ENCODE results near the gene OR2M2. TPM values are rescaled to one million over a fixed set of nuclear protein-coding genes. Genes with fewer than 3 reads are reported as not detected.

Gene OR2M2
- total and polyA plus RNA-seq, 2 of the 4 experiments (the other 2 are of a cell fraction): not detected

Other genes starting within 250 kb of the OR2M2 start
- not detected in 2 replicates for gene OR2AJ1, start 249.9 kb upstream of the OR2M2 start, total RNA-seq (2012; rRNA removed)
- gene OR2AJ1, start 249.9 kb upstream of the OR2M2 start, polyA plus RNA-seq (2012; rRNA removed): not detected in 2 replicates
- gene OR2L8, start 226.0 kb upstream of the OR2M2 start, total RNA-seq (2012; rRNA removed): not detected in 2 replicates
- gene OR2L8, start 226.0 kb upstream of the OR2M2 start, polyA plus RNA-seq (2012; rRNA removed): not detected in 2 replicates
- not detected in 2 replicates for gene OR2AK2, start 209.6 kb upstream of the OR2M2 start, total RNA-seq (2012; rRNA removed)
- gene OR2AK2, start 209.6 kb upstream of the OR2M2 start, polyA plus RNA-seq (2012; rRNA removed): not detected in 2 replicates
- not detected in 2 replicates for gene OR2L5, start 161.2 kb upstream of the OR2M2 start, total RNA-seq (2012; rRNA removed)
- gene OR2L5, start 161.2 kb upstream of the OR2M2 start, polyA plus RNA-seq (2012; rRNA removed): not detected in 2 replicates
- not detected in 2 replicates for gene OR2L2, start 144.8 kb upstream of the OR2M2 start, total RNA-seq (2012; rRNA removed)
- gene OR2L2, start 144.8 kb upstream of the OR2M2 start, polyA plus RNA-seq (2012; rRNA removed): not detected in 2 replicates
- not detected in 2 replicates for gene OR2L3, start 128.0 kb upstream of the OR2M2 start, total RNA-seq (2012; rRNA removed)
- not detected in 2 replicates for gene OR2L3, start 128.0 kb upstream of the OR2M2 start, polyA plus RNA-seq (2012; rRNA removed)
- gene OR2L13, start 79.6 kb upstream of the OR2M2 start, total RNA-seq (2012; rRNA removed): not detected in 2 replicates
- gene OR2L13, start 79.6 kb upstream of the OR2M2 start, polyA plus RNA-seq (2012; rRNA removed): not detected in 2 replicates
- not detected in 2 replicates for gene OR2M5, start 29.7 kb upstream of the OR2M2 start, total RNA-seq (2012; rRNA removed)
- not detected in 2 replicates for gene OR2M5, start 29.7 kb upstream of the OR2M2 start, polyA plus RNA-seq (2012; rRNA removed)
- gene OR2M3, start 22.4 kb downstream of the OR2M2 start, total RNA-seq (2012; rRNA removed): not detected in 2 replicates
- gene OR2M3, start 22.4 kb downstream of the OR2M2 start, polyA plus RNA-seq (2012; rRNA removed): not detected in 2 replicates
- not detected in 2 replicates for gene OR2M4, start 56.6 kb downstream of the OR2M2 start, total RNA-seq (2012; rRNA removed)
- not detected in 2 replicates for gene OR2M4, start 56.6 kb downstream of the OR2M2 start, polyA plus RNA-seq (2012; rRNA removed)
- not detected in 2 replicates for gene OR2T33, start 103.2 kb downstream of the OR2M2 start, total RNA-seq (2012; rRNA removed)
- not detected in 2 replicates for gene OR2T33, start 103.2 kb downstream of the OR2M2 start, polyA plus RNA-seq (2012; rRNA removed)
- not detected in 2 replicates for gene OR2T12, start 128.6 kb downstream of the OR2M2 start, total RNA-seq (2012; rRNA removed)
- not detected in 2 replicates for gene OR2T12, start 128.6 kb downstream of the OR2M2 start, polyA plus RNA-seq (2012; rRNA removed)
- gene OR2M7, start 149.7 kb downstream of the OR2M2 start, total RNA-seq (2012; rRNA removed): not detected in 2 replicates
- not detected in 2 replicates for gene OR2M7, start 149.7 kb downstream of the OR2M2 start, polyA plus RNA-seq (2012; rRNA removed)
- gene OR14C36, start 174.0 kb downstream of the OR2M2 start, total RNA-seq (2012; rRNA removed): not detected in 2 replicates
- not detected in 2 replicates for gene OR14C36, start 174.0 kb downstream of the OR2M2 start, polyA plus RNA-seq (2012; rRNA removed)
- gene OR2T4, start 186.8 kb downstream of the OR2M2 start, total RNA-seq (2012; rRNA removed): not detected in 2 replicates
- not detected in 2 replicates for gene OR2T4, start 186.8 kb downstream of the OR2M2 start, polyA plus RNA-seq (2012; rRNA removed)
- gene OR2T6, start 200.9 kb downstream of the OR2M2 start, total RNA-seq (2012; rRNA removed): not detected in 2 replicates
- gene OR2T6, start 200.9 kb downstream of the OR2M2 start, polyA plus RNA-seq (2012; rRNA removed): not detected in 2 replicates
- not detected in 2 replicates for gene OR2T1, start 228.2 kb downstream of the OR2M2 start, total RNA-seq (2012; rRNA removed)
- not detected in 2 replicates for gene OR2T1, start 228.2 kb downstream of the OR2M2 start, polyA plus RNA-seq (2012; rRNA removed)